Measurements from ENCODE around the gene GNB1.

The GNB1 gene

DNA sequence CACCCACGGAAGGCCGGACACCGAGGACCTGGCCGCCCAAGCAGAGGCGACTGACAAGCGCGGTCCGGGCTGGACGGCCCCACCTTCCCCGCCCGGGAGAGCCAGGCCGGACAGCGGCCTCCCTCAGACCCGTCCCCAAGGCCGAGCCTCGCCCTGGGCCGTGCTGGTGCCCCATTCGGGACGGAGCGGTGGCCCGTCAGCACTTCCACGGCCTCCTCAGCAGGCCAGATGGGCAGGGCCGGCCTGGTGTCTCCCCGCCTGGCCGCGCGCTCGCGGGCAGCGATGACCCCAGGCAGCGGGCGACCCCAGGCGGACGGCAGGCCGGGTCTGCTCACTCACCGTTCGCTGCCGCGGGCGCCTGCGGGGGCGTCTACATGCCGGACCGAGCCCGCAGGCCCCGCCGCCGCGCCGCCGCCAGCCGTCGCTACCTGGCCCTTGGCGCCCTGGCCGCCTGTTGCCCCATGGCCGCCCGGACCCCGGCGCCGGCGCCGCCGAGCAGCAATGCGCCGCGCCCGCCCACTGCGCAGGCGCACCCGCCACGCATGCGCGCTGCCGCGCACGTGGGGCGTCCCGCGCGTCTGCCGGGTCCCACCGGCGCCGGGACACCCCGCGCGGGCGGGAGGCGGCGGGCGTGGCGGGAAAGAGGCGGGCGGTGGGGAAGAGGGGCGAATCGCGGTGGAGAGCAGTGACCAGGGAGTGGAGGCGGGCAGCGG is 112.8 kb downstream of the GNB1 start, which contains the start of gene NADK:
NADK (minus strand) TSS at position 521 of the 713 bp plus-strand sequence. CDS start 13,064 bp downstream, outside the sequence.
- peak within 1 kb of the TSS; percentile 88 to 91 for H3K18ac ChIP-seq (ENCODE audit: low read depth in 1 of 2, low read length in 2 of 2)
- peak within 1 kb of the TSS in 1 of 2 experiments; percentile 68 for H3K14ac ChIP-seq (ENCODE audit: low read length in 2 of 2)
- peak within 1 kb of the TSS; percentile 94 for H4K8ac ChIP-seq (ENCODE audit: low read length)
- peaks cover 0 to 28% of the 10 kb centered on the region in 2 experiments for H3K36me3 ChIP-seq (ENCODE audit: control insufficient read depth in 1 of 2, insufficient read depth in 2 of 2, low read depth in 1 of 2, low read length in 2 of 2)
- H3K4me3 ChIP-seq (ENCODE audit: insufficient read depth in 1 of 2, low read depth in 1 of 2, low read length in 2 of 2): peak within 1 kb of the TSS; percentile 90 to 95
- no peaks in the 10 kb centered on the region for H3K27me3 ChIP-seq (ENCODE audit: control insufficient read depth in 1 of 2, insufficient read depth in 1 of 2, low read length in 2 of 2)
- H4K91ac ChIP-seq (ENCODE audit: low read length): peak within 1 kb of the TSS; percentile 91
- peak within 1 kb of the TSS; percentile 95 for H3K4me2 ChIP-seq (ENCODE audit: low read length, poor library complexity, severe bottlenecking)
- no peak within 1 kb of the TSS for H2BK5ac ChIP-seq (ENCODE audit: low read depth, low read length, poor library complexity, severe bottlenecking)
- no peaks in the 10 kb centered on the region for H3K9me3 ChIP-seq (ENCODE audit: control insufficient read depth, low read length)
- H2BK15ac ChIP-seq (ENCODE audit: low read depth, poor library complexity, severe bottlenecking): peak within 1 kb of the TSS; percentile 55
- peak within 1 kb of the TSS; percentile 24 for H2AK5ac ChIP-seq (ENCODE audit: low read length, severe bottlenecking)
- H2AFZ ChIP-seq (ENCODE audit: low read depth, low read length): peak within 1 kb of the TSS; percentile 7
- H3K27ac ChIP-seq (ENCODE audit: low read length, poor library complexity, severe bottlenecking): no peak within 1 kb of the TSS
- H3K23ac ChIP-seq (ENCODE audit: low read length in 2 of 2): peak within 1 kb of the TSS in 1 of 2 experiments; percentile 71
- peaks cover 40% of the 10 kb centered on the region for H3K4me1 ChIP-seq (ENCODE audit: control insufficient read depth, insufficient read depth, low read depth, low read length)
- WGBS: under 1% methylated on average over 58 of the region's 99 CpGs
- peak within 1 kb of the TSS; percentile 74 for H2BK120ac ChIP-seq (ENCODE audit: low read depth, low read length)
- peaks cover 8% of the 10 kb centered on the region for H3K79me1 ChIP-seq (replicated peaks; ENCODE audit: low read length, poor library complexity, severe bottlenecking)
- H3K4ac ChIP-seq (ENCODE audit: low read depth in 1 of 2, low read length in 2 of 2): peak within 1 kb of the TSS; percentile 76
- no peak within 1 kb of the TSS for H2BK12ac ChIP-seq (ENCODE audit: low read length in 2 of 2)
- DNase-seq: peak; percentile 50
- peak within 1 kb of the TSS; percentile 89 for H3K9ac ChIP-seq (ENCODE audit: low read length)

DNA sequence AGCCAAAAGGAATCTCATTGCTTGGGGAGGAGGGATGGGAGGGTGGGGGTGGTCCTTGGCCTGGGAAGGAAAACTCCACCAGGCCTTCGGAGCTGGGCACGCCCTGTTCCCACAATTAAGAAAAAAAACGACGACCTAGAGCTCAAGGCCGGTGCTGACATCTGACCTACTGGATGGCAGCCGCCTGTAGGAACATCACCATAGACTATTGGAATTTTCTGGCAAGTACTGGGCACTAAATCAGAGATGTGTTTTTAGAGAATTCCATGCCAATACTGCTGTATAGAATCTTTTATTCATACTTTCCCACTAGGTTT is 113.3 kb downstream of the GNB1 start:
- H2AFZ ChIP-seq (ENCODE audit: low read depth, low read length): no peak overlapping the region
- no peaks in the 10 kb centered on the region for H3K9me3 ChIP-seq (ENCODE audit: control insufficient read depth, low read length)
- H3K27ac ChIP-seq (ENCODE audit: low read length, poor library complexity, severe bottlenecking): no peak overlapping the region
- peak overlapping the region; percentile 90 to 95 for H3K4me3 ChIP-seq (ENCODE audit: insufficient read depth in 1 of 2, low read depth in 1 of 2, low read length in 2 of 2)
- H4K91ac ChIP-seq (ENCODE audit: low read length): no peak overlapping the region
- WGBS: 4% methylated on average over 5 of the region's 6 CpGs
- no peaks in the 10 kb centered on the region for H3K27me3 ChIP-seq (ENCODE audit: control insufficient read depth in 1 of 2, insufficient read depth in 1 of 2, low read length in 2 of 2)
- H2BK5ac ChIP-seq (ENCODE audit: low read depth, low read length, poor library complexity, severe bottlenecking): no peak overlapping the region
- H2BK120ac ChIP-seq (ENCODE audit: low read depth, low read length): no peak overlapping the region
- peaks cover under 1 to 28% of the 10 kb centered on the region in 2 experiments for H3K36me3 ChIP-seq (ENCODE audit: control insufficient read depth in 1 of 2, insufficient read depth in 2 of 2, low read depth in 1 of 2, low read length in 2 of 2)
- no peak overlapping the region for H3K23ac ChIP-seq (ENCODE audit: low read length in 2 of 2)
- H3K9ac ChIP-seq (ENCODE audit: low read length): peak overlapping the region; percentile 89
- peak overlapping the region; percentile 62 to 76 for H3K4ac ChIP-seq (ENCODE audit: low read depth in 1 of 2, low read length in 2 of 2)
- peak; percentile 60 for DNase-seq
- no peak overlapping the region for H3K14ac ChIP-seq (ENCODE audit: low read length in 2 of 2)
- peak overlapping the region in 1 of 2 experiments; percentile 88 for H3K18ac ChIP-seq (ENCODE audit: low read depth in 1 of 2, low read length in 2 of 2)
- peaks cover 6% of the 10 kb centered on the region for H3K79me1 ChIP-seq (replicated peaks; ENCODE audit: low read length, poor library complexity, severe bottlenecking)
- peaks cover 37% of the 10 kb centered on the region for H3K4me1 ChIP-seq (ENCODE audit: control insufficient read depth, insufficient read depth, low read depth, low read length)
- peak overlapping the region; percentile 95 for H3K4me2 ChIP-seq (ENCODE audit: low read length, poor library complexity, severe bottlenecking)
- H2BK12ac ChIP-seq (ENCODE audit: low read length in 2 of 2): no peak overlapping the region
- H4K8ac ChIP-seq (ENCODE audit: low read length): no peak overlapping the region
- no peak overlapping the region for H2AK5ac ChIP-seq (ENCODE audit: low read length, severe bottlenecking)
- no peak overlapping the region for H2BK15ac ChIP-seq (ENCODE audit: low read depth, poor library complexity, severe bottlenecking)

DNA sequence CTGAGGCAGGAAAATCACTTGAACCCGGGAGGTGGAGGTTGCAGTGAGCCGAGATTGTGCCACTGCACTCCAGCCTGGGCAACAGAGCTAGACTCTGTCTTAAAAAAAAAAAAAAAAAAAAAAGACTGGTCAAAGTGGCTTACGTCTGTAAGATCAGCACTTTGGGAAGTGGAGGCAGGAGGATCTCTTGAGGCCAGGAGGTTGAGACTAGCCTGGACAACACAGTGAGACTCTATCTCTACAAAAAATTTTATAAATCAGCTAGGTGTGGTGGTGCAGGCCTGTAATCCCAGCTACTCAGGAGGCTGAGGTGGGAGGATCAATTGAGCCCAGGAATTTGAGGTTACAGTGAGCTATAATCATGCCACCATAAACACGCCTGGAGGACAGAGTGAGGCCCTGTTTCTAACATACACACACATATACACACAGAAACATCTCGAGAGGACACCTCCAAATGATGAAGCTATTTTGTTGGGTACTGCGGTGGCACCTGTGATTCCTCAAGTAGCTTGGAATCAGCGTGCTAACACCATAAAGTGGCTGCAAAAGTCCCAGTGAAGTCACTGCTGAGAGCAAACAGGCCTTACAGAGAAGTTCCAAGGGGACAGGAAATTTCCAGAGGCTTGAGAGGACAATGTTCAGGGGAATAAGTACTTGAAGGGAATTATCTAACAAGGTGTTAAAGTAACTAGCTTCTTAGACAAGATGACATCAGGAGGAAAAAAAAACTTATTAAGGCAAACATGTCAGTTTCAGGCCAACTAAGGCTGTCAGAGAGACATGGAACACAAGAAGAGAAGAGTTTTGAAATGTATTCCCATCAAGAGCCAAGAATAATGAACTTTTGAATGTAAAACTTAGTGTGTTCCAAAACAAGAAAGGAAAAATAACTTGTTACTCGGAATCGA is 114.0 kb downstream of the GNB1 start:
- Histone ChIP-seq H3K4me3 (ENCODE audit: insufficient read depth in 1 of 2, low read depth in 1 of 2, low read length in 2 of 2) (peak overlapping the region in 1 of 2 experiments; percentile 90), H2BK12ac (ENCODE audit: low read length in 2 of 2) (no peak overlapping the region), H2BK15ac (ENCODE audit: low read depth, poor library complexity, severe bottlenecking) (no peak overlapping the region), H4K8ac (ENCODE audit: low read length) (no peak overlapping the region), H4K91ac (ENCODE audit: low read length) (no peak overlapping the region), H3K27ac (ENCODE audit: low read length, poor library complexity, severe bottlenecking) (no peak overlapping the region), H2BK120ac (ENCODE audit: low read depth, low read length) (no peak overlapping the region), H3K23ac (ENCODE audit: low read length in 2 of 2) (no peak overlapping the region), H2BK5ac (ENCODE audit: low read depth, low read length, poor library complexity, severe bottlenecking) (no peak overlapping the region), H3K4ac (ENCODE audit: low read depth in 1 of 2, low read length in 2 of 2) (no peak overlapping the region), H3K79me1 (replicated peaks; ENCODE audit: low read length, poor library complexity, severe bottlenecking) (peaks cover 3% of the 10 kb centered on the region), H3K27me3 (ENCODE audit: control insufficient read depth in 1 of 2, insufficient read depth in 1 of 2, low read length in 2 of 2) (no peaks in the 10 kb centered on the region), H3K18ac (ENCODE audit: low read depth in 1 of 2, low read length in 2 of 2) (no peak overlapping the region), H3K14ac (ENCODE audit: low read length in 2 of 2) (no peak overlapping the region), H3K4me2 (ENCODE audit: low read length, poor library complexity, severe bottlenecking) (peak overlapping the region; percentile 95), H2AFZ (ENCODE audit: low read depth, low read length) (no peak overlapping the region), H3K4me1 (ENCODE audit: control insufficient read depth, insufficient read depth, low read depth, low read length) (peaks cover 31% of the 10 kb centered on the region), H3K36me3 (ENCODE audit: control insufficient read depth in 1 of 2, insufficient read depth in 2 of 2, low read depth in 1 of 2, low read length in 2 of 2) (peaks cover 7 to 26% of the 10 kb centered on the region in 2 experiments), H3K9me3 (ENCODE audit: control insufficient read depth, low read length) (no peaks in the 10 kb centered on the region), H2AK5ac (ENCODE audit: low read length, severe bottlenecking) (no peak overlapping the region), H3K9ac (ENCODE audit: low read length) (peak overlapping the region; percentile 89)
- 72% methylated on average over 9 of the region's 9 CpGs for WGBS
- DNase-seq: peak; percentile 47
